IMR-90 (cell line): Measurements from ENCODE around the gene BCDIN3D. TPM values are rescaled to one million over a fixed set of nuclear protein-coding genes. Genes with fewer than 3 reads are reported as not detected.
A peak's percentile ranks its signal among the peaks of the same experiment; 100 is the strongest.

ENCODE experiments used
- ATAC-seq: fragments of 200-7000 bp; cut with Tn5 transposase; 2 replicates; pipeline ENCODE4 v1.9.1; 2020; ENCODE audit warnings: low read depth, mild to moderate bottlenecking, moderate library complexity
- BruUV-seq: library from RNA; stranded (reverse); fragments of 400-500 nt; replicated peaks from 2 replicates; lab custom pipeline; 2021; lab: Mats Ljungman, UMichigan
- CTCF ChIA-PET: fragments of 300-600 bp; formaldehyde crosslinking; extraction: SDS; loops from one replicate; lab custom pipeline; 2021; ENCODE audit warnings: antibody characterized with exemption; lab: Yijun Ruan, JAX
- POLR2A ChIA-PET: fragments of 300-600 bp; sonication (Branson Sonifier 250); formaldehyde crosslinking; loops from one replicate; lab custom pipeline; 2022; ENCODE audit warnings: antibody characterized with exemption; ENCODE audit not compliant: unreplicated experiment; lab: Charles Lee
- DNase-seq: peaks from one replicate; pipeline ENCODE4 v3.0.0; 2013
- H2AFZ ChIP-seq: replicated peaks from 2 replicates; pipeline ENCODE3; 2013; ENCODE audit warnings: low read length, mild to moderate bottlenecking; ENCODE audit not compliant: poor library complexity
- H2AK5ac ChIP-seq: 2 replicates; pipeline ENCODE4 v1.6.1; 2013; ENCODE audit warnings: low read depth, low read length, inconsistent platforms
- H2AK9ac ChIP-seq: replicated peaks from 2 replicates; pipeline ENCODE3; 2013; ENCODE audit warnings: mild to moderate bottlenecking, low read depth, low read length, moderate library complexity; ENCODE audit not compliant: poor library complexity
- H2BK120ac ChIP-seq: 2 replicates; pipeline ENCODE4 v1.6.1; 2013; ENCODE audit warnings: low read depth, low read length, inconsistent platforms
- H2BK15ac ChIP-seq: 3 replicates; pipeline ENCODE4 v1.6.1; 2013; ENCODE audit warnings: low read depth, low read length, inconsistent platforms
- H2BK20ac ChIP-seq: 2 replicates; pipeline ENCODE4 v1.6.1; 2013; ENCODE audit warnings: low read depth, mild to moderate bottlenecking, inconsistent platforms, low read length, moderate library complexity
- H2BK5ac ChIP-seq: 2 replicates; pipeline ENCODE4 v1.6.1; 2013; ENCODE audit warnings: mild to moderate bottlenecking, low read depth, low read length, inconsistent platforms; ENCODE audit not compliant: poor library complexity, severe bottlenecking
- H3K14ac ChIP-seq: replicated peaks from 2 replicates; pipeline ENCODE4 v1.6.1; 2013; ENCODE audit warnings: low read depth, low read length, inconsistent platforms
- H3K18ac ChIP-seq: 2 replicates; pipeline ENCODE4 v1.6.1; 2013; ENCODE audit warnings: low read depth, low read length, control low read depth
- H3K23ac ChIP-seq: 2 replicates; pipeline ENCODE4 v1.6.1; 2013; ENCODE audit warnings: low read depth, low read length, inconsistent platforms
- H3K27ac ChIP-seq: 2 replicates; pipeline ENCODE4 v1.5.1; 2013; ENCODE audit warnings: mild to moderate bottlenecking, control low read depth, low read length; ENCODE audit not compliant: insufficient read depth
- H3K27me3 ChIP-seq: 2 replicates; pipeline ENCODE4 v1.6.1; 2013; ENCODE audit warnings: low read length; ENCODE audit not compliant: control insufficient read depth, insufficient read depth
- H3K36me3 ChIP-seq: 2 replicates; pipeline ENCODE4 v1.6.1; 2013; ENCODE audit warnings: low read length, mixed read lengths; ENCODE audit not compliant: control insufficient read depth, insufficient read depth
- H3K4ac ChIP-seq: 2 replicates; pipeline ENCODE4 v1.6.1; 2013; ENCODE audit warnings: low read depth, low read length, inconsistent platforms
- H3K4me1 ChIP-seq: 2 replicates; pipeline ENCODE4 v1.6.1; 2013; ENCODE audit warnings: low read length, mixed read lengths; ENCODE audit not compliant: control insufficient read depth, insufficient read depth
- H3K4me2 ChIP-seq: 2 replicates; pipeline ENCODE4 v1.6.1; 2013; ENCODE audit warnings: low read depth, mild to moderate bottlenecking, control low read depth, low read length, moderate library complexity
- H3K4me3 ChIP-seq: 2 replicates; pipeline ENCODE4 v1.5.1; 2013; ENCODE audit warnings: low read depth, mild to moderate bottlenecking, control low read depth, low read length, moderate library complexity; ENCODE audit not compliant: insufficient read depth
- H3K56ac ChIP-seq: 2 replicates; pipeline ENCODE4 v1.6.1; 2013; ENCODE audit warnings: low read length, inconsistent platforms; ENCODE audit not compliant: insufficient read depth; ENCODE audit errors: extremely low read depth
- H3K79me1 ChIP-seq, 2 experiments: 2 replicates each; pipeline ENCODE4 v1.6.1; 2013; ENCODE audit warnings: low read length in 2 of 2, inconsistent platforms in 1 of 2, low read depth in 1 of 2
- H3K9ac ChIP-seq: 2 replicates; pipeline ENCODE4 v1.6.1; 2013; ENCODE audit warnings: low read depth, low read length, control low read depth
- H3K9me1 ChIP-seq: 2 replicates; pipeline ENCODE4 v1.6.1; 2013; ENCODE audit warnings: low read length, inconsistent platforms; ENCODE audit not compliant: insufficient read depth
- H3K9me3 ChIP-seq: 2 replicates; pipeline ENCODE4 v1.6.1; 2013; ENCODE audit warnings: low read length; ENCODE audit not compliant: control insufficient read depth, insufficient read depth
- H4K20me1 ChIP-seq: 2 replicates; pipeline ENCODE4 v1.6.1; 2013; ENCODE audit warnings: low read length, inconsistent platforms; ENCODE audit not compliant: insufficient read depth
- H4K5ac ChIP-seq: 2 replicates; pipeline ENCODE4 v1.6.1; 2013; ENCODE audit warnings: mild to moderate bottlenecking, low read depth, low read length, control low read depth
- H4K8ac ChIP-seq, 2 experiments: 2 replicates each; pipeline ENCODE4 v1.6.1; 2013; ENCODE audit warnings: low read depth in 2 of 2, low read length in 2 of 2, control low read depth in 1 of 2, inconsistent platforms in 1 of 2
- H4K91ac ChIP-seq: 2 replicates; pipeline ENCODE4 v1.6.1; 2013; ENCODE audit warnings: low read depth, low read length, inconsistent platforms; ENCODE audit not compliant: insufficient read depth
- BHLHE40 ChIP-seq: fragments of 150-350 bp; IDR thresholded peaks from 2 replicates; pipeline ENCODE4 v1.6.1; 2016; ENCODE audit warnings: mild to moderate bottlenecking, low read depth, low read length
- CEBPB ChIP-seq: IDR thresholded peaks from 2 replicates; pipeline ENCODE4 v1.6.1; 2012; ENCODE audit warnings: low read depth, low read length, improper control_type of control experiment
- CHD1 ChIP-seq: IDR thresholded peaks from 2 replicates; pipeline ENCODE4 v1.6.1; 2012; ENCODE audit warnings: low read depth, low read length, improper control_type of control experiment
- NFE2L2 ChIP-seq: fragments of 150-350 bp; IDR thresholded peaks from 2 replicates; pipeline ENCODE4 v1.6.1; 2016; ENCODE audit warnings: low read depth, mild to moderate bottlenecking, low read length
- RCOR1 ChIP-seq: IDR thresholded peaks from 2 replicates; pipeline ENCODE4 v1.6.1; 2012; ENCODE audit warnings: mild to moderate bottlenecking, low read length, improper control_type of control experiment; ENCODE audit not compliant: insufficient replicate concordance
- RFX5 ChIP-seq: IDR thresholded peaks from 2 replicates; pipeline ENCODE4 v1.8.0; 2012; ENCODE audit warnings: low read depth, mild to moderate bottlenecking, low read length, moderate library complexity
- WGBS, 2 experiments: methylation state at CpG; one replicate each; pipeline versions ENCODE4 v1.1.5 to v1.1.7; 2013; ENCODE audit warnings: missing lambda C conversion rate in 2 of 2; ENCODE audit not compliant: insufficient read length in 1 of 2; ENCODE audit errors: extremely low coverage in 2 of 2; 5-methylcytosine and 5-hydroxymethylcytosine counted together
- dilution Hi-C: fragments of 300-500 bp; cut with HindIII; formaldehyde crosslinking; loops from one replicate; pipeline ENCODE4 v1.14.3; 2018; ENCODE audit warnings: low sequenced_read_pairs; ENCODE audit not compliant: unreplicated experiment
- in situ Hi-C: fragments of 300-500 bp; cut with MboI; formaldehyde crosslinking; loops from 3 replicates; pipeline ENCODE4 v1.14.3; 2019; ENCODE audit warnings: low sequenced_read_pairs, inconsistent platforms, mixed read lengths
- intact Hi-C: fragments of 100-400 bp; cut with micrococcal nuclease; formaldehyde crosslinking; loops from 2 replicates; pipeline ENCODE4 v1.10.0; 2022
- polyA plus RNA-seq, 3 experiments: library from polyadenylated mRNA; depleted of rRNA; stranded (reverse); fragments of >200 nt; gene quantifications; 2 replicates each; pipeline ENCODE4 v1.2.3, GENCODE V29; 2012; ENCODE audit warnings: low replicate concordance in 1 of 3
- total RNA-seq: library from RNA; depleted of rRNA; stranded (reverse); fragments of >200 nt; gene quantifications from 2 replicates; pipeline ENCODE4 v1.2.3, GENCODE V29; 2012
- TF ChIP-seq, protein P1 (sequence below): fragments of 150-350 bp; IDR thresholded peaks from 2 replicates; pipeline ENCODE4 v1.6.1; 2017; ENCODE audit warnings: mild to moderate bottlenecking, antibody characterized with exemption, low read length, low read depth

BCDIN3D gene
- total and polyA plus RNA-seq, 2 of the 4 experiments (the other 2 are of a cell fraction) = 2.3 TPM

DNA sequence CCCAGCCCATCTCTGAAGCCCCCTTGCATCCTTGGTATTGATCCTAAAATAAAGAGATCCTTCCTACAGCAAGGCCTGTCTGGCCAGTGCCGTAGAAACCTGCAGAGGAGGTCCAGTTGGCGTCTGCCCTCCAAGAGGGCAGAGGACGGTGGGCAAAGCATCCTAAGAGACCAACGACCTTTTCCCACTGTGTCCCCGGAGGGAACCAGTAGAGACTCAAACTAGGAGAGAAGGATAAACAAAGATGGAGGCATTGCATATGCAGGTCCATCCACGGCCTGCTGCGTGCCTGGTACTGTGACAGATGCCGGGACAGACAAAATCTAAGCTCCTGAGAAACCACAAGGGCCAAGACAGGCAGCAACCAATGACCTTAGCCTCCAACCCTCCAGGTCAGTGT lies 18.5 kb downstream of the BCDIN3D start:
- H2BK120ac ChIP-seq = no peak overlapping the region
- H3K4me1 ChIP-seq = peaks cover 27% of the 10 kb centered on the region
- peak overlapping the region; percentile 10 for H3K4ac ChIP-seq
- in situ Hi-C loops (no loop called here), intact Hi-C loops (no loop called here), dilution Hi-C loops (no loop called here)
- ATAC-seq (no peak), DNase-seq (no peak)
- H3K18ac ChIP-seq = no peak overlapping the region
- H2AFZ ChIP-seq = no peak overlapping the region
- no peaks in the 10 kb centered on the region for H3K27me3 ChIP-seq
- no peaks in the 10 kb centered on the region for H3K9me3 ChIP-seq
- no peak overlapping the region for H2BK15ac ChIP-seq
- H3K79me1 ChIP-seq = peaks cover 26 to 93% of the 10 kb centered on the region in 2 experiments
- no peak overlapping the region for H3K56ac ChIP-seq
- H2BK5ac ChIP-seq = no peak overlapping the region
- no peak overlapping the region for H4K5ac ChIP-seq
- no peak overlapping the region for H2AK5ac ChIP-seq
- no peak overlapping the region for H3K4me3 ChIP-seq
- POLR2A ChIA-PET = interaction anchor here (0.6 kb wide), 1 partner anchor 323 kb away, joined by 3 read pairs; no protein-coding TSS in a partner anchor
- CTCF ChIA-PET = interaction anchor here (1.2 kb wide), 1 partner anchor 83 kb away, joined by 3 read pairs; the partner anchor contains the start of gene TMBIM6
- peaks cover 80% of the 10 kb centered on the region for H4K20me1 ChIP-seq
- no peak for TF ChIP-seq RFX5
- TF ChIP-seq, protein P1, sequence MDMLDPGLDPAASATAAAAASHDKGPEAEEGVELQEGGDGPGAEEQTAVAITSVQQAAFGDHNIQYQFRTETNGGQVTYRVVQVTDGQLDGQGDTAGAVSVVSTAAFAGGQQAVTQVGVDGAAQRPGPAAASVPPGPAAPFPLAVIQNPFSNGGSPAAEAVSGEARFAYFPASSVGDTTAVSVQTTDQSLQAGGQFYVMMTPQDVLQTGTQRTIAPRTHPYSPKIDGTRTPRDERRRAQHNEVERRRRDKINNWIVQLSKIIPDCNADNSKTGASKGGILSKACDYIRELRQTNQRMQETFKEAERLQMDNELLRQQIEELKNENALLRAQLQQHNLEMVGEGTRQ = no peak
- TF ChIP-seq NFE2L2 = no peak
- no peak for TF ChIP-seq RCOR1
- TF ChIP-seq BHLHE40 = no peak
- TF ChIP-seq CEBPB = no peak
- TF ChIP-seq CHD1 = no peak
- 0 out of 2 replicates have a peak overlapping the region, but pooled peaks have one; percentile 2 for H4K91ac ChIP-seq
- peak overlapping the region; percentile 14; the same call in 1 of the 2 replicates for H3K27ac ChIP-seq
- H3K14ac ChIP-seq = peak overlapping the region; percentile 13; the same call in 1 of the 2 replicates
- no peak overlapping the region for H4K8ac ChIP-seq
- H3K23ac ChIP-seq = peak overlapping the region; percentile 45; the same call in 1 of the 2 replicates
- H2AK9ac ChIP-seq = peak overlapping the region; percentile 33
- H3K9me1 ChIP-seq = peaks cover 34% of the 10 kb centered on the region
- H3K36me3 ChIP-seq = peaks cover 6% of the 10 kb centered on the region; the same call in 1 of the 2 replicates
- H3K4me2 ChIP-seq = peak overlapping the region; percentile 20
- H3K9ac ChIP-seq = no peak overlapping the region
- no peak overlapping the region for H2BK20ac ChIP-seq
- 100% methylated on average over 1 of the region's 8 CpGs; no CpG with 5 or more reads in 1 of the 2 experiments for WGBS, 2 experiments
- no TSS peak for BruUV-seq
